ENCODE results near the gene NUTM2A.
"Not testable (repeated sequence)": the region's sequence is repeated elsewhere in the genome, so short reads cannot be mapped to it uniquely, and the experiment has no call there.

NUTM2A gene

GRCh38 chr10:87225148-87225547 is at the start of gene NUTM2A:
TSS of gene NUTM2A (plus strand) at chr10:87225448. CDS start at chr10:87225831, 383 bp downstream.
- not testable (repeated sequence) for DNase-seq

- not testable (repeated sequence) for DNase-seq
Measured at GRCh38 chr10:87177587-87177986, 47.7 kb upstream of the NUTM2A start.

GRCh38 chr10:87184421-87184820 is 40.8 kb upstream of the NUTM2A start:
- not testable (repeated sequence) for DNase-seq

- not testable (repeated sequence) for DNase-seq
Measured at GRCh38 chr10:87186016-87186415, 39.2 kb upstream of the NUTM2A start.

- DNase-seq, result not testable (repeated sequence)
Measured at GRCh38 chr10:87187573-87187972, 37.7 kb upstream of the NUTM2A start.

GRCh38 chr10:87191841-87192240 is 33.4 kb upstream of the NUTM2A start:
- not testable (repeated sequence) for DNase-seq

GRCh38 chr10:87200924-87201323 is 24.3 kb upstream of the NUTM2A start:
- not testable (repeated sequence) for DNase-seq

- DNase-seq, result not testable (repeated sequence)
Measured at GRCh38 chr10:87204801-87205200, 20.4 kb upstream of the NUTM2A start.

GRCh38 chr10:87206922-87207321 is 18.3 kb upstream of the NUTM2A start:
- not testable (repeated sequence) for DNase-seq

GRCh38 chr10:87210309-87210708 is 14.9 kb upstream of the NUTM2A start:
- not testable (repeated sequence) for DNase-seq

GRCh38 chr10:87211848-87212247 is 13.4 kb upstream of the NUTM2A start:
- not testable (repeated sequence) for DNase-seq

- not testable (repeated sequence) for DNase-seq
Measured at GRCh38 chr10:87213150-87213765, 12.0 kb upstream of the NUTM2A start.

- DNase-seq, result not testable (repeated sequence)
Measured at GRCh38 chr10:87213806-87214205, 11.4 kb upstream of the NUTM2A start.

GRCh38 chr10:87216120-87216519 is 9.1 kb upstream of the NUTM2A start:
- DNase-seq, result not testable (repeated sequence)

GRCh38 chr10:87219370-87219769 is 5.9 kb upstream of the NUTM2A start:
- not testable (repeated sequence) for DNase-seq

GRCh38 chr10:87222789-87223188 is 2.5 kb upstream of the NUTM2A start:
- DNase-seq, result not testable (repeated sequence)

- not testable (repeated sequence) for DNase-seq
Measured at GRCh38 chr10:87228247-87228646, 3.0 kb downstream of the NUTM2A start.

- not testable (repeated sequence) for DNase-seq
Measured at GRCh38 chr10:87229211-87229610, 4.0 kb downstream of the NUTM2A start.

GRCh38 chr10:87234854-87235253 is 9.6 kb downstream of the NUTM2A start:
- not testable (repeated sequence) for DNase-seq

GRCh38 chr10:87237244-87237643 is 12.0 kb downstream of the NUTM2A start:
- DNase-seq, result not testable (repeated sequence)

GRCh38 chr10:87239346-87239808 is 14.1 kb downstream of the NUTM2A start:
- not testable (repeated sequence) for DNase-seq

- DNase-seq, result not testable (repeated sequence)
Measured at GRCh38 chr10:87242192-87242591, 16.9 kb downstream of the NUTM2A start.

GRCh38 chr10:87247335-87247734 is 22.1 kb downstream of the NUTM2A start:
- not testable (repeated sequence) for DNase-seq

GRCh38 chr10:87248818-87249353 is 23.6 kb downstream of the NUTM2A start:
- DNase-seq, result not testable (repeated sequence)

Measured in retina (tissue), 1 donor.